Middle frontal gyrus (tissue), 1 donor: ENCODE results near the gene IQCH.
"Not testable (repeated sequence)": the region's sequence is repeated elsewhere in the genome, so short reads cannot be mapped to it uniquely, and the experiment has no call there.

Experiments
- DNase-seq: peaks from one replicate; pipeline ENCODE4 v3.0.0-alpha.2; 2015; ENCODE audit warnings: low spot score; ENCODE audit errors: extremely low spot score

Gene IQCH

DNA sequence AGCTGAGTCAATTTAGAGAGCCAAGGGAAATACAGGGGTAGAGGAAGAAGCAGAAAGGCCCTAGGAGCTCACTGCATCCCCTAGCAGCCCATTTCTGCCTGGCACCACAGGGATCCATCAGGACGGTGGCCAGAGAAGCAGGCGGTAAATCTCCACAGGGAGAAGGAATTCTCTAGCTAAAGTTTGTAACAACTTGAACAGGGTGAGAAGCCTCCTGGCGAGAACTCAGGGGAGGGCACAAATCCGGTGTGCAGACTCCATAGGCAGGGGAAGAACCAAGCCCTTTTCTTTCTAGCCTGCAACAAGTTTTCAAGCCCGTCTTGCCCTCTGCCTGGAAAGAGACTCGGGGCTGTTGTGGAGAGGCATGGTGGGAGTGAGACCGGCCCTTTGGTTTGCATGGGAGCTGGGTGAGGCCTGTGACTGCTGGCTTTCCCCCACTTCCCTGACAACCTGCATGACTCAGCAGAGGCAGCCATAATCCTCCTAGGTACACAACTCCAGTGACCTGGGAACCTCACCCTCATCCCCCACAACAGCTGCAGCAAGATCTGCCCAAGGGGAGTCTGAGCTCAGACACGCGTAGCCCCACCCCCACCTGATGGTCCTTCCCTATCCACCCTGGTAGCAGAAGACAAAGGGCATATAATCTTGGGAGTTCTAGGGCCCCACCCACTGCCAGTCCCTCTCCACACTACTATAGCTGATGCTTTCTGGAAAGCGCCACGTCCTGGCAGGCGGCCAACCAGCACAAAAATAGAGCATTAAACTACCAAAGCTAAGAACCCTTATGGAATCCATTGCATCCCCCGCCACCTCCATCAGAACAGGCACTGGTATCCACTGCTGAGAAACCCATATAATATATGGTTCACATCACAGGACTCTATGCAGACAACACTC lies 182.0 kb downstream of the IQCH start:
- DNase-seq = not testable (repeated sequence)

DNA sequence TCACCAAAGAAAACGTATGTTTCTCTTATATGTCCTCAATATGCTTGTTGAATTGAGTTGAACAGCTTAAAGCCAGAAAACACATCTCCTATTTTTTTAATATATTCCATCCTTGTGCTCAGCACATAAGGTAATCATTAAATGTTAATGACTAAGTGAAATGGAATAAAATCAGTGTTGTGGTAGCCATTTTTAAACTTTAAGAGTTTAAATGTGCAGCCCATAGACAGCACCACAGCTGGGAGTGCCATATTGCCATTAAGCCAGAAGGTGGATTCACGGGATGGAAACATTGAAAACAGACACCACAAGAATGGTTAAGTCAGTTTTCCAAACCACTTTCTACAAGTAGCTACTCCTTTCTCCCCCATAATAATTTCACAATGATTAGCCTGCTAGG lies 189.5 kb downstream of the IQCH start:
- DNase-seq = no peak

DNA sequence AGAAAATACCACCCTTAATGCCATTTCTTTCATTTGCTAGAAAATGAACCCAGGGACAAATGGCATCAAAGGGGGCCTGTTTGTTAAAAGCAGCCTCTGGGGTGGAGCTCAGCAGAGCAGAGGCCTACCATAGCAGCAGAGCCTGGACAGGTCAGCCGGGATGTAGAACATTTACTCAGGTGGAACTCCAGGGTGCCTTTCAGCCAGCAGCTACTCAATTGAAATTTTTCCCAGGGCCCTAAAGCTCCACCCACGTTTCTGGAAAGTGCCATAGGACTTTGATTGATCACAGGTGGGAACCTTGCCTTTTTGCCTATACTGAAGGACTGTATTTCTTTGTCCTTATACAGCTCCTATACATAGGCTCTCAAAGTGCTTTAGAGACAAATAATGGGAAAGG lies 191.9 kb downstream of the IQCH start:
- no peak for DNase-seq

DNA sequence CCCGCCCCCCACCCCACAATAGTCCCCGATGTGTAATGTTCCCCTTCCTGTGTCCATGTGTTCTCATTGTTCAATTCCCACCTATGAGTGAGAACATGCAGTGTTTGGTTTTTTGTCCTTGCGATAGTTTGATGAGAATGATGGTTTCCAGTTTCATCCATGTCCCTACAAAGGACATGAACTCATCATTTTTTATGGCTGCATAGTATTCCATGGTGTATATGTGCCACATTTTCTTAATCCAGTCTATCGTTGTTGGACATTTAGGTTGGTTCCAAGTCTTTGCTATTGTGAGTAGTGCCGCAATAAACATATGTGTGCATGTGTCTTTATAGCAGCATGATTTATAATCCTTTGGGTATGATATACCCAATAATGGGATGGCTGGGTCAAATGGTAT lies 193.8 kb downstream of the IQCH start:
- not testable (repeated sequence) for DNase-seq

DNA sequence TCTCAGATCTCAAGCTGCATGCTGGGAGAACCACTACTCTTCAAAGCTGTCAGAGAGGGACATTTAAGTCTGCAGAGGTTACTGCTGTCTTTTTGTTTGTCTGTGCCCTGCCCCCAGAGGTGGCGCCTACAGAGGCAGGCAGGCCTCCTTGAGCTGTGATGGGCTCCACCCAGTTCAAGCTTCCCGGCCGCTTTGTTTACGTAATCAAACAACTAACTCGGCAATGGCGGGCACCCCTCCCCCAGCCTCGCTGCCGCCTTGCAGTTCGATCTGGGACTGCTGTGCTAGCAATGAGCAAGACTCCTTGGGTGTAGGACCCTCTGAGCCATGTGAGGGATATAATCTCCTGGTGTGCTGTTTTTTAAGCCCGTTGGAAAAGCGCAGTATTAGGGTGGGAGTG lies 199.1 kb downstream of the IQCH start:
- not testable (repeated sequence) for DNase-seq

DNA sequence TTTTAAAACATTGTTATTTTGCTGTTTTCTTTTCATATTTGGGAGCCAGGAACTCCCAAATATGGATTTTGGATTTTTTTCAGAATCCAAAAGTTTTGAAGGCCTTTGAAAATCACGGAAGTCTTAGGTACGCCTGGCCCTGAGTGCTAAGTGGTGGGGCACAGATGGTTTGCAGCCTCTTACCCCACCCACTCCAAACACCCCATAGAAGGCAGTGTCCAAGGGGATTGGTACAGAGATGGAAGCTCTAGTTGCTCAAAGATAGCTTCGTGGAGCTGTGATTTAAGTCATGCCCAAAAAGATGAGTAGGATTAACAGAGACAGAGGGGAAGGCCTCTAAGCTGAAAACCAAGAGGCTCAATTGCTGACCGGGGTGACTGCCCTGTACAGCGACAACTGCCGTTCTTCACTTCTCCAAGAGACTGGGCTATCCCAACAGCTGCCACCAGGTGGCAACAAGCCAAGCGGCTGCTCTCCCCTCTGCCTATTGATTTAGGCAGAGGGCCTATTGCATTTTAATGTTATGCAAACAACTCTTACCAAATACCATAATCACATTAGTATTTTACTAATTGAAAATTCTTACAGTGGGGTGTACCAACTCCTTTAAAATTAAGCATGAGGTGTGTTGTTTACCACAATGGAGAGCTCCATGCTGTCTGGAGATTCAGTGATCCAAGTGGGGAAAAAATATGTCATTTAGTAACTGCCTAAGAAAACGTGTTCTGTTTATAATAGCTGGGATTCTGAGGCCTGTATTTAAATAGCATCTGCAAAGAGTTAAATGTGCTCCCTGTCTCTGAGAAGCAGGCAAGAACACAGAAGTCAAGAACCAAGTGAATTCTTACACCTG lies 202.3 kb downstream of the IQCH start:
- DNase-seq = no peak

DNA sequence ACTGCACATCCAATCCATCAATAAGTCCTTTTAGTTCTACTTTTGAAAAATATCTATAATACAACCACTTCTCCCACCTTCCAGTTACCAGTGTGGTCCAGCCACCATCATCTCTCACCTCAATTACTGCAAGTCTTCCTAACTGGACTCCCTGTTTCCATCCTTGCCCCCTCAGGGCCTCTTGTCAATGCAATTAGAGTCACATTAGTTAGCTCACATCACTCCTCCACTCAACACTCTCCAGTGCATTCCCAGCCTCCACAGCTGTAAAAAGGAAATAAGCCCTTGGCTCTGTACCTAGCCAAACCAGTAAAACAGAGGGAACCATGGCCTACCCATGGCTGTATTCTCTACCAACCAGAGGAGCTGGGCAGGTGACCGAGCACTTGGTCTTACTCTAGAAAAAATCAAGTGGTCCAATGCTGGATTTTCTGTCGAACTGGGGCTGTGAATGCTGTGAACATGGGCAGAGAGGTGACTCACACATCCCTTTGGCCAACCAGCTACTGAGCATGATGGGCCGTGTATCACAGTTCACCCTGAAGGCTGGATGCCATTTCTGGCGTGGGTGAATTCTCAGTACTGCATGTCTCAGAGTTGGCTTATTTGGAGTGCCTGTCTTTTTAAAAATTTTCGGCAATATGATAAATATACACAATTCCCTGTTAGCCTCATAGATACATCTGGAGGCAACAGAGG lies 203.9 kb downstream of the IQCH start:
- DNase-seq = no peak

DNA sequence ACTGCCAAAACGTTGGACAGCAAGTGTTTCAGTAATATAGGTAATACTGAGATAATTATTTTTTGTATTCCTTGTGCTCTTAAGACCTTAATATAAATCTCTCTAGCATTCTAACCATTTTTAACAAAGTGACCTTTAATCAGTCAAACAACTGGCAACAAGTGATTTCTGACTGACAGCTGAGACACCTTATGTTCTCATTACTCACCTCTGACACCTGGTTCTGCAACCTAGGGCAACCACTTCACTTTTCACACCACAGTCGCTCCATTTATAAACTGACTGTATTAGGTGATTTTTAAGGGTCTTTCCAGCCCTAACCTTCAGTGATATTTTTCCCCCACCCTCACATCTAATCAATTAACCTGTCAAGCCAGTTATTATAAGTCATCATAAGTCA lies 205.9 kb downstream of the IQCH start:
- DNase-seq = no peak

DNA sequence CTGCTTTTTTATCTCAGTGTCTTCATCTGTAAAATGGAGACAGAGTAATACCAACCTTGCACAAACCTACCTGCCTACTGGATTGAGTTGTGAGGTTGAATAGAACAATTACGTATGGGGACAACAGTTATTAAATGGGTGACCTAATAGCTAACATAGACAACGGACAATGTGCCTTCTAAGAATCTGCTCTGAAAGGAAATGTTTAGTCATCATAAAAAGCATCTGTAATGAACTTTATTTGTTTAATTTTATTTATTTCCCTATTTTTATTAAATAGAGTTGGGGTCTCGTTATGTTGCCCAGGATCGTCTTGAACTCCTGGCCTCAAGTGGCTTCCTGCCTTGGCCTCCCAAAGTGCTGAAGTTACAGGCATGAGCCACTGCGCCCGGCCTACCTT lies 207.1 kb downstream of the IQCH start:
- no peak for DNase-seq

DNA sequence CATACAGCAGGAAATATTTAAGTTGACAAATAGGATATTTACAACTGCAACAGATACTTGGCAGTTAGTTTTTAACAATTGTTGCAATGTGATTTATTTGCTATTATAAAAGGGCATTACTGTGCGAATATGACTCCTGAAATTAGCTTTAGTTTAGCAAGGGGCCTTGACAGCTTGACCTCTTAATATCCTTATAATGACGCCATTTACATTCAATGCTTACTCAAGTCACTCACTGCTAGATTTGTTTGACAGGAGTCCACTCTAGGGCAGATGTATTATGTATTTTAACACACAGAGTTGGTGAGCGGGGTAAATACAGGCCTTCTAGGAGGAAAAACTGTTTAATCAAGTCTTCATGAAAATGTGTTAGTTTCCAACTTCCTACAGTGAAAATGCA lies 208.3 kb downstream of the IQCH start:
- no peak for DNase-seq

DNA sequence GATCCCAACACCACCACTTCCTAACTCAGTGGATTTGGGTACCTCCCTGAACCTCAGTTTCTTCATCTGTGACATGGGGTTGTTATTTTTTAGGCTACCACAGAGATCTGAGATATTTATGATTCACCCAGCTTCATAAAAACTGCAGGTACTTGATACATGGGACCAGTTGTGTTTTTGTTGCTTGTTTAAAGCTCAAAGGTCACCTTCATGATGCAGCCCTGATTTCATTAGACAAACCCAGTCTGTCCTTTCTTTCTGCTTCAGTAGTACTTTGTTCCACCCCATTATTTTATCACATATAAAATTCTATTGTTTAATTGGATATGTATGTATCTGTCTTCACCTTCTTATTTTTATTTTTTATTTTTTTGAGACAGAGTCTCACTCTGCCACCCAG lies 208.9 kb downstream of the IQCH start:
- no peak for DNase-seq

DNA sequence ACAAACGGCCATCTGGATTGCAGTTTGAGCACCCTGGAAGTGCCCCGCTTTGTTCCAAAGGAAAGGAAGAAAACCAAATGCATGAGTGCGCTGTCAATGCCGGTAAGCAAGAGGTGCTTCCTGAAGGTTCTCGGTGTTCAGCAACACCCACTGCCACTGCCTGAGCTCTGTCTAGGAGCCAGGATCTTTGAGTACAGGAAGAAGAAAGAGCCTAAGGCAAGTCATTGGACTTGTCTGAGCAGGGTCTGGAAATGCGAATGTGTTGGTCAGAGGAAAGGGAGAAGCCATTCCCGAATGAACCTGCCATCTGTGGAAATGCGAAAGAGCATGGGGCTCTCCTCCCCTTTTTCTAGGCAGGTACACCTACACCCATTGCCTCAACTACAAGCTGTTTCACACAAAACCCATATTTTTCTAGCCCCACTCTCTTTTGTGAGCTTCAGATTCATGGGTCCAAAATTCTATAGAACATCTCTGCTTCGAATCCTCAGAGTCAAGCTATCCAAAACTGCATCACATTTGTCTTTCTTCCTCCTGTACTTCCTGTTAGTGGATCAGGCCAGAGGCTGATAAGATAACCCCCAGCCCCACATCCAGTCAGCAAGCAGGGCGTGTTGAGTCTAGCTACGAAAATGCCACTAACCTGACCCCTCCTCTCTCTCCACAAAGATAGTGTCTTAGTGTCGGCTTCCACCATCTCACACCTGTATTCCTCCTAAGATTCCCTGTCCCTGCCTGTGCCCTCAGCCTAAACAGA lies 210.8 kb downstream of the IQCH start:
- no peak for DNase-seq

DNA sequence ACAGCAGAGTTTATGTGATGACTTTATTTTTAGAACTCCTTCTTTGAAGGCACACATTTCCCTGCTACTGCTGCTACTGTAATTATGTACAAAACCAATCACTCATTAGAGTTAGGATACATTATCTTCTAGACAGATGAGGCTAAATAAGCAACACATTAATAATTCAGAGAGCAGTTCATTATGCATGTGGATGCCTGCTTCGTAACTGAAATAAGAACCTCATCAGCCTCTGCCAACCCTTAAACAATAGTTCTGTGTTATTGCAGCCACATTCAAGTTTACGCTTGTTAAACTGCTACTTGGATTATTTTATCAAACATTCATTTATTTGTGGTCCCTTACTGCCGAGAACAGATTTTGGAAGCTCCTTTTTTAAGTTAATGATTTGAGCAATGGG lies 213.8 kb downstream of the IQCH start:
- no peak for DNase-seq

DNA sequence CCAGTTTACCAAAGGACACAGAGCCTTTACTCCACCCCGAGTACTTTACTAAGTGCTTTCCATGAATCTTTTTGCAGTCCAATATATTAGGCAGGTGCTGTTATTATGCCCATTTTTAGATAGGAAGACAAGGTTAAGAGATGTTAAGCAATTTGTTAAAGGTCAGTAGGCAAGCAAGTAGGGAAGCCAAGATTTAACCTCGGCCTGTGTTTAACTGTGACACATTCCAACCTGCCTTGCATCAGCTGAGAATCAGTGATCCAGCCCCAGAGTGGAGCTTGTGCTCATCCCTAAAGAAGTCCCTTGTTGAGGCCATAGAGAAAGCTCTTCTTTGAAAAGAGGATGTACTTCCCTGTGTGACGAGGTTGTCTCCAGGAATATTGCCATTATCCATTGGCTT lies 215.1 kb downstream of the IQCH start:
- no peak for DNase-seq

DNA sequence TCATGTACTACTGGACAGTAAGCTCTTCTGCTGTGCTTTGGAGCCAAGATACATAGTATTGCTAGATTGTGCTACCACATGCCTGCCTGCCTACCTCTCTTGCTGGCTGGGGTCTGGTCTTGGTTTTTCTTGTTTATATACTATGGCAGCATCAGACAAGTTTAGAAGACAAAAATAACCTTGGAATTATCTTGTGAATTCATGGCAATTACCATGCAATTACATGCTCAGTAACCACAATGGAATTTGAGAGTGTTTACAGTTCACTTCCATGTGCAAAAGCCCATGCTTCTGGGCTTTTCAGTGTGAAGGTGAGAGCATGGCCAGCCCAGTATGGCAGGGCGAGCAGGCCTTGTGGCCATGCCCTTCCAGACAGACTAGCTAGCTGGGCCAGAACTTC lies 218.4 kb downstream of the IQCH start:
- no peak for DNase-seq

DNA sequence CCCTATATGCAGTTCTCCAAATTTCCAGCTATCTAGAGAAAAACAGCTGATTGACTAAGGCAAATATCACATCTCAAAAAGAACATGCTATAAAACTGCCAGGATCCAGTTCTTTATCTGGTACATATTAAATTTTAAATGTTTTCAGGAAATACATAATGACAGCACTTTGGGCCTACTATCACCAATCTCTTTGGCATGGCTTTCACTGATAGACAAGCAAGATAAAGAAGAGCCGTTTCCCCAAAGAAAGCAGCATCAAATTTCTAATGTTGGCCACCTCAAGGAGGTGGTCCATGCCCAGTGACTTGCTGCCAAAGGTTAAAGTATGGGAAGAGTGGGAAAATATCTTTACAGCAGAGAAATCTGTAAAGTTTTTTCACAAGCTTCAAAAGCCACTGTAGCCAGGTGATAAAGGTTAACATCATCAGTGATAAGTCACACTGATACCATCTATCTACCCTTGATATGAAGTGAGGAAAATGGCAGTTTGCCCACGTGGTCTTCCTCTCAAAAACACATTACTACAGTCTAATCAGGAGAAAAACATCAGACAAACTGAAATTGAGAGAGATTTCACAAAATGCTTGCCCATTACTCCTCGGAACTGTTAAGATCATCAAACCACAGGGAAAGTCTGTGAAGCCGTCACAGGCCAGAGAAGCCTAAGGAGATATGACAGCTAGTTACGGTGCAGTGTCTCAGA lies 220.0 kb downstream of the IQCH start:
- no peak for DNase-seq

DNA sequence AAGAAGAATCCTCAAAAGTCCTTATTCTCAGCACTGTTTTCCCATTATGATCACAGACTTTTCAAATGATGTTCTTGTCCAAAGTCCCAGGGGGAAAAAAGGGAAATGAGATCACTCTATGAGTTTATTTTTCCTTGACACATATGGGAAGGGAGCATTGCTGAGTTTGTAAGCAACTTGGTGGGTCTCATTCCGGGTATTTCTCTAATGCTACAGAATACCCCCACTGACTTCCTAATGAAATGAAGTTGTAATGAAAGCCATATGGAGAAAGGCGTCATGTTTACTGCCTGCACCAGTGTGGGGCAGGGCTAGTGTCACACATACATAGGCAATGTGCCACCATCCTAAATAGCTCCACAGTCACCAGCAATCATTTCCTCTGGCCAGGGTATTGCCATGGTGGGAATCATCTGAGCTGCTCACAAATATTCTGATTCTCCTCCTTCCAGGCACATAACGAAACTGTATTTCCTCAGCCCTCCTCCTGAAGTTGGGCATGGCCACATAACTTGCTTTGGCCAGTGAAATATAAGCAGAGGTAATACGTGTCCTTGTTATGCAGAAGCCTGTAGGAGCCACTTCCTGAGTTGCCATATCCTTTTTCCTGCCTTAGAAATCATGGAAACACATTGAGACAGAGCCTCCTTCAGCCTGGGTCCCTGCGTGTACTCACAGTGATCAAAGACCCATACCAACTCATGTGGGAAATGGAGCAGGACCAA lies 225.4 kb downstream of the IQCH start:
- no peak for DNase-seq

DNA sequence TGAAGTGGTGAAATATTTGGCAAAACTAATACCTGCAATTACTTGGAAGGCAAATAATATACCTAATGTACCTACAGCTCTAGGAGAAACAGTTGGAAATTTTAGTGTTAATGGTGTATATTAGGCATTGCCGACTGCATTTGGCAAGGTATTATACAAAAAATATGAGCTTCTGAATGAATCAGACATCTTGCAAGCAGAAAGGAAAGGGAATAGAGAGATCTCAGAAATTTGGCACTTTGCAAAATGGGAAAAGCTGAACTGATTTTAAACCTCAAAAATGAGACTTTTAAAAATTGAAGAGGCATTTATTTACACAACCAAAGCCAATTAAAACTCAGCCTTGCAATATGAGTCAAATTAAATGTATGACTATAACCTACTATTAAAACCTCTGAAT lies 226.2 kb downstream of the IQCH start:
- no peak for DNase-seq

DNA sequence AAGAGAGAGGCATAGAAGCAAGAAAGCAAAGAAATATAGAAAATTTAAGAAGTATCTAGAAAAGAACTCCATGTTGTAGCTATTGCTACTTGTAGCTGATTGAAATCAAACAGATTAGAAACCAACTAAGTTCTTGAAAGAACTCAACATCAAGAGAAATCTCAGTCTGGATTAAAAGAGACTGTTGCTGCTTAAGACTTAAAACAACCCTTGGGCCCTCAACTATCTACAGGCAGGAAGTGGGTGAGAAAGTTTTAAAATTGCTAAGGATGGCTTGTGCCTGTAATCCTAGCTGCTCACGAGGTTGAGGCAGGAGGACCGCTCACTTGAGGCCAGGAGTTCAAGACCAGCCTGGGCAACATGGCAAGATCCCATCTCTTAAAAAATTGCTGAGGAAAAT lies 227.1 kb downstream of the IQCH start:
- no peak for DNase-seq

DNA sequence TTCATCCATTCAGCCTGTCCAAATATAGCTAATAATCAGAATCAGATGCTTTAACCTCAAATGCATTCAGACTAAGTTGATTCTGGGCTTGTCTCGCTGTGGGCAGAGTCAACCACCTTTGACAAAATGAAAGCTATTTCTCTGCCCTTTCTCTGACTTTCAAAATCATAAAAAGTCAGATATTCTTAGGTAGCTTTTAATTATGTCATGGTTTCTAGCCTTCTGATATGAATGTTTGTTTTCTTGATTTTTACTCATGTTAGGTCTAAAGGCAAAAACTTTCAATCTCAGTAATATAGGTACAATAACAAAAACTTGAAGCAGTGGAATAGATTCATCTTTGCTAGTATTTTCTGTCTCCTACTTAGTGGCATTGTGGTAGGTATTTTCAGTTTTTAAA lies 241.0 kb downstream of the IQCH start:
- DNase-seq = no peak
